Panc1 (cell line): Measurements from ENCODE around the gene TMEM120B. TPM values are rescaled to one million over a fixed set of nuclear protein-coding genes. Genes with fewer than 3 reads are reported as not detected.

Experiments used
- ATAC-seq: fragments of 200-7000 bp; cut with Tn5 transposase; 2 replicates; pipeline ENCODE4 v1.9.1; 2020; ENCODE audit warnings: mild to moderate bottlenecking, moderate library complexity
- BruUV-seq: library from RNA; stranded (reverse); fragments of 400-500 nt; replicated peaks from 2 replicates; lab custom pipeline; 2021; lab: Mats Ljungman, UMichigan
- CTCF ChIA-PET: fragments of 300-600 bp; sonication (Branson Sonifier 250); formaldehyde crosslinking; loops from one replicate; lab custom pipeline; 2022; ENCODE audit warnings: antibody characterized with exemption; lab: Charles Lee
- POLR2A ChIA-PET: fragments of 300-600 bp; sonication (Branson Sonifier 250); formaldehyde crosslinking; loops from one replicate; lab custom pipeline; 2022; ENCODE audit warnings: antibody characterized with exemption; lab: Charles Lee
- DNase-seq: peaks from one replicate; pipeline ENCODE4 v3.0.0-alpha.2; 2010; ENCODE audit warnings: low read depth, low spot score
- H3K27ac ChIP-seq: 2 replicates; pipeline ENCODE4 v1.5.1; 2011; ENCODE audit warnings: mild to moderate bottlenecking, low read length, inconsistent platforms
- H3K27me3 ChIP-seq: fragments of 200-500 bp; sonication (Bioruptor generic); 2 replicates; pipeline ENCODE4 v1.6.0; 2014; ENCODE audit warnings: low read length, inconsistent platforms; ENCODE audit not compliant: control insufficient read depth, insufficient read depth
- H3K36me3 ChIP-seq: fragments of 200-500 bp; sonication (Bioruptor generic); 2 replicates; pipeline ENCODE4 v1.5.1; 2014; ENCODE audit warnings: inconsistent platforms, mild to moderate bottlenecking, low read length, moderate library complexity; ENCODE audit not compliant: control insufficient read depth, insufficient read depth
- H3K4me1 ChIP-seq: 2 replicates; pipeline ENCODE4 v1.5.1; 2011; ENCODE audit warnings: inconsistent platforms, mild to moderate bottlenecking, low read length, moderate library complexity; ENCODE audit not compliant: control insufficient read depth, insufficient read depth
- H3K4me3 ChIP-seq, 2 experiments: 2 replicates each; pipeline ENCODE4 v1.5.1; 2011 to 2012; ENCODE audit warnings: low read depth in 2 of 2, low read length in 2 of 2, mild to moderate bottlenecking in 2 of 2, inconsistent platforms in 1 of 2, moderate library complexity in 1 of 2
- H3K9me3 ChIP-seq: fragments of 200-500 bp; sonication (Bioruptor generic); 2 replicates; pipeline ENCODE4 v1.5.1; 2014; ENCODE audit warnings: low read depth, mild to moderate bottlenecking, inconsistent platforms, low read length, moderate library complexity; ENCODE audit not compliant: control insufficient read depth, insufficient read depth
- POLR2AphosphoS5 ChIP-seq: IDR thresholded peaks from 2 replicates; pipeline ENCODE4 v1.6.1; 2012; ENCODE audit warnings: mild to moderate bottlenecking, low read depth, low read length, moderate library complexity
- REST ChIP-seq, 2 experiments: IDR thresholded peaks; 2 replicates each; pipeline ENCODE4 v1.6.1; 2011 to 2012; ENCODE audit warnings: low read depth in 2 of 2, control low read depth in 1 of 2, low read length in 1 of 2, mild to moderate bottlenecking in 1 of 2, moderate library complexity in 1 of 2; ENCODE audit not compliant: insufficient read depth in 1 of 2
- SIN3A ChIP-seq: IDR thresholded peaks from 2 replicates; pipeline ENCODE4 v1.6.1; 2012; ENCODE audit warnings: low read depth, mild to moderate bottlenecking, low read length, moderate library complexity, borderline replicate concordance; ENCODE audit not compliant: insufficient read depth
- TCF7L2 ChIP-seq: IDR thresholded peaks from 2 replicates; pipeline ENCODE4 v1.6.1; 2011; ENCODE audit warnings: mild to moderate bottlenecking, low read depth, low read length, inconsistent platforms
- in situ Hi-C: cut with HindIII; loops from 2 replicates; pipeline ENCODE4 v1.10.0; 2016; ENCODE audit warnings: low sequenced_read_pairs, low pct_unique_long_range_greater_than_20kb
- intact Hi-C: fragments of 100-400 bp; cut with micrococcal nuclease; formaldehyde crosslinking; loops from one replicate; pipeline ENCODE4 v1.10.0; 2022; ENCODE audit not compliant: unreplicated experiment
- total RNA-seq: library from RNA; stranded (reverse); gene quantifications from one replicate; pipeline ENCODE4 v1.2.1, GENCODE V29; 2021; ENCODE audit not compliant: unreplicated experiment
- TF ChIP-seq, protein P1 (sequence below): fragments of 450-650 bp; IDR thresholded peaks from 2 replicates; pipeline ENCODE4 v1.5.1; 2017; ENCODE audit warnings: mild to moderate bottlenecking

Gene TMEM120B
- total RNA-seq, 1 experiment from 2014 or later: 22.3 TPM

GRCh38 chr12:121796855-121797751 lies 84.6 kb downstream of the TMEM120B start:
- peak; percentile 56 for ATAC-seq
- Histone ChIP-seq H3K4me1 (peaks cover 54% of the 10 kb centered on the region), H3K27ac (peak overlapping the region; percentile 89)

GRCh38 chr12:121797937-121798786 lies 85.6 kb downstream of the TMEM120B start:
- H3K27me3 ChIP-seq: no peaks in the 10 kb centered on the region
- H3K4me1 ChIP-seq: peaks cover 49% of the 10 kb centered on the region
- no TSS peak for BruUV-seq
- intact Hi-C loops: no loop called here
- TF ChIP-seq TCF7L2 (no peak), POLR2AphosphoS5 (no peak; the same call in 1 of the 2 replicates), REST (IDR thresholded peaks at IDR 0.05; ENCODE audit: insufficient read depth in 1 of 2, low read depth in 2 of 2, low read length in 1 of 2) (no peak), SIN3A (no peak)
- TF ChIP-seq, protein P1, sequence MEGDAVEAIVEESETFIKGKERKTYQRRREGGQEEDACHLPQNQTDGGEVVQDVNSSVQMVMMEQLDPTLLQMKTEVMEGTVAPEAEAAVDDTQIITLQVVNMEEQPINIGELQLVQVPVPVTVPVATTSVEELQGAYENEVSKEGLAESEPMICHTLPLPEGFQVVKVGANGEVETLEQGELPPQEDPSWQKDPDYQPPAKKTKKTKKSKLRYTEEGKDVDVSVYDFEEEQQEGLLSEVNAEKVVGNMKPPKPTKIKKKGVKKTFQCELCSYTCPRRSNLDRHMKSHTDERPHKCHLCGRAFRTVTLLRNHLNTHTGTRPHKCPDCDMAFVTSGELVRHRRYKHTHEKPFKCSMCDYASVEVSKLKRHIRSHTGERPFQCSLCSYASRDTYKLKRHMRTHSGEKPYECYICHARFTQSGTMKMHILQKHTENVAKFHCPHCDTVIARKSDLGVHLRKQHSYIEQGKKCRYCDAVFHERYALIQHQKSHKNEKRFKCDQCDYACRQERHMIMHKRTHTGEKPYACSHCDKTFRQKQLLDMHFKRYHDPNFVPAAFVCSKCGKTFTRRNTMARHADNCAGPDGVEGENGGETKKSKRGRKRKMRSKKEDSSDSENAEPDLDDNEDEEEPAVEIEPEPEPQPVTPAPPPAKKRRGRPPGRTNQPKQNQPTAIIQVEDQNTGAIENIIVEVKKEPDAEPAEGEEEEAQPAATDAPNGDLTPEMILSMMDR: no peak
- no peaks in the 10 kb centered on the region for H3K9me3 ChIP-seq
- in situ Hi-C loops: no loop called here
- H3K36me3 ChIP-seq: peaks cover 3% of the 10 kb centered on the region; the same call in 1 of the 2 replicates
- H3K4me3 ChIP-seq: peak overlapping the region; percentile 38 to 51
- ChIA-PET CTCF (interaction anchor here (1.1 kb wide), 1 partner anchor 13 kb away, joined by 3 read pairs; no protein-coding TSS in a partner anchor), POLR2A (interaction anchor here (0.5 to 1.2 kb wide), 2 partner anchors 9 to 13 kb away, joined by 3 to 11 read pairs; no protein-coding TSS in a partner anchor)
- ATAC-seq (no peak), DNase-seq (no peak)
- peak overlapping the region; percentile 89 for H3K27ac ChIP-seq

More at GRCh38 chr12:121796855-121797751, 84.6 kb downstream of the TMEM120B start:
- no TSS peak for BruUV-seq
- peak overlapping the region; percentile 38 to 51 for H3K4me3 ChIP-seq
- TF ChIP-seq TCF7L2 (peak; percentile 86), SIN3A (no peak; the same call in 1 of the 2 replicates), POLR2AphosphoS5 (peak; percentile 76)
- no peaks in the 10 kb centered on the region for H3K9me3 ChIP-seq
- in situ Hi-C loops (no loop called here), intact Hi-C loops (no loop called here)
- no peak for DNase-seq
- CTCF ChIA-PET: interaction anchor here (0.6 to 4.3 kb wide), 3 partner anchors 11 to 65 kb away, joined by 5 to 72 read pairs (median 10); no protein-coding TSS in a partner anchor
- no peaks in the 10 kb centered on the region for H3K27me3 ChIP-seq
- POLR2A ChIA-PET: interaction anchor here (0.8 kb wide), 1 partner anchor 15 kb away, joined by 4 read pairs; no protein-coding TSS in a partner anchor
- H3K36me3 ChIP-seq: peaks cover 4% of the 10 kb centered on the region; the same call in 1 of the 2 replicates
